HT-29 (cell line): ENCODE results near the gene MAGEC1. TPM values are rescaled to one million over a fixed set of nuclear protein-coding genes. Genes with fewer than 3 reads are reported as not detected.
"Not testable (repeated sequence)": the region's sequence is repeated elsewhere in the genome, so short reads cannot be mapped to it uniquely, and the experiment has no call there.

Experiments used
- DNase-seq: peaks from one replicate; pipeline ENCODE4 v3.0.0-alpha.2; 2015; ENCODE audit warnings: low spot score
- total RNA-seq: library from RNA; depleted of rRNA; stranded (reverse); fragments of >200 nt; shearing (Covaris generic); gene quantifications from 2 replicates; pipeline ENCODE4 v1.2.3, GENCODE V29; 2014; rRNA removed

MAGEC1 gene, protein sequence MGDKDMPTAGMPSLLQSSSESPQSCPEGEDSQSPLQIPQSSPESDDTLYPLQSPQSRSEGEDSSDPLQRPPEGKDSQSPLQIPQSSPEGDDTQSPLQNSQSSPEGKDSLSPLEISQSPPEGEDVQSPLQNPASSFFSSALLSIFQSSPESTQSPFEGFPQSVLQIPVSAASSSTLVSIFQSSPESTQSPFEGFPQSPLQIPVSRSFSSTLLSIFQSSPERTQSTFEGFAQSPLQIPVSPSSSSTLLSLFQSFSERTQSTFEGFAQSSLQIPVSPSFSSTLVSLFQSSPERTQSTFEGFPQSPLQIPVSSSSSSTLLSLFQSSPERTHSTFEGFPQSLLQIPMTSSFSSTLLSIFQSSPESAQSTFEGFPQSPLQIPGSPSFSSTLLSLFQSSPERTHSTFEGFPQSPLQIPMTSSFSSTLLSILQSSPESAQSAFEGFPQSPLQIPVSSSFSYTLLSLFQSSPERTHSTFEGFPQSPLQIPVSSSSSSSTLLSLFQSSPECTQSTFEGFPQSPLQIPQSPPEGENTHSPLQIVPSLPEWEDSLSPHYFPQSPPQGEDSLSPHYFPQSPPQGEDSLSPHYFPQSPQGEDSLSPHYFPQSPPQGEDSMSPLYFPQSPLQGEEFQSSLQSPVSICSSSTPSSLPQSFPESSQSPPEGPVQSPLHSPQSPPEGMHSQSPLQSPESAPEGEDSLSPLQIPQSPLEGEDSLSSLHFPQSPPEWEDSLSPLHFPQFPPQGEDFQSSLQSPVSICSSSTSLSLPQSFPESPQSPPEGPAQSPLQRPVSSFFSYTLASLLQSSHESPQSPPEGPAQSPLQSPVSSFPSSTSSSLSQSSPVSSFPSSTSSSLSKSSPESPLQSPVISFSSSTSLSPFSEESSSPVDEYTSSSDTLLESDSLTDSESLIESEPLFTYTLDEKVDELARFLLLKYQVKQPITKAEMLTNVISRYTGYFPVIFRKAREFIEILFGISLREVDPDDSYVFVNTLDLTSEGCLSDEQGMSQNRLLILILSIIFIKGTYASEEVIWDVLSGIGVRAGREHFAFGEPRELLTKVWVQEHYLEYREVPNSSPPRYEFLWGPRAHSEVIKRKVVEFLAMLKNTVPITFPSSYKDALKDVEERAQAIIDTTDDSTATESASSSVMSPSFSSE
- total RNA-seq: not detected in 2 replicates

DNA sequence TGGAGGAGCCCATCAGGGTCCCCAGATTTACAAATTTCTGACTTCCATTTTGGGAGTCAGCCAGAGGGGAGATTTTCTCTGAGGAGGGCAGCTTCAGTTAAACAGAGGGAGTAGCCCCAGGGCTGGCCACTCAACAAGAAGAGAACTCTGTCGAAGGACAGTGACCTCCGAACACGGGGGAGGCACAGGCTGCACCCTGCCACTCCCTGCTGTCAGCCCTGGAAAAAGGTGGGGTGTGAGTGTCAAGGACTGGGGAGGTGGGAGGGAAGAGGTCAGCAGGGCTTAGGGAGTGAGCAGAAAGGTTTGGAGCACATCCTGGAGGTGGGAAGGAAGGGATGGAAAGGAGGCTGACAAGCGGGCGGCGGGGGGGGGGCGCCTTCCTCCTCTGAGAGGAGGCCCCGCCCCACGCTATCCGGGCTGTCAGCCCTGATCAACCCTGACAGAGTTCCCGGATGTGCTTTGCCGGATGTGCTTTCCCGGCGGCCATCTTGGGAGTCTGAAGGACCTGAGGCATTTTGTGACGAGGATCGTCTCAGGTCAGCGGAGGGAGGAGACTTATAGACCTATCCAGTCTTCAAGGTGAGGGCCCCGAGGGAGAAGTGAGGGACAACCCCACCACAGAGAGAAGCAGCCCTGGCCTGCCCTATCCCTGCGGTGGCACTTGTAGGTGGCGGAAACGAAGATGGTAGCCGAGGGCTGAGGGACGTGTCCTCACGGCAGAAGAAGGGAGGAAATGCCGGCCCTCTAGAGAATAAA is at the start of gene MAGEC1:
Gene MAGEC1 (plus strand): TSS at position 495 of the 756 bp plus-strand sequence. CDS start 1,179 bp downstream, outside the sequence.
- DNase-seq: no peak

DNA sequence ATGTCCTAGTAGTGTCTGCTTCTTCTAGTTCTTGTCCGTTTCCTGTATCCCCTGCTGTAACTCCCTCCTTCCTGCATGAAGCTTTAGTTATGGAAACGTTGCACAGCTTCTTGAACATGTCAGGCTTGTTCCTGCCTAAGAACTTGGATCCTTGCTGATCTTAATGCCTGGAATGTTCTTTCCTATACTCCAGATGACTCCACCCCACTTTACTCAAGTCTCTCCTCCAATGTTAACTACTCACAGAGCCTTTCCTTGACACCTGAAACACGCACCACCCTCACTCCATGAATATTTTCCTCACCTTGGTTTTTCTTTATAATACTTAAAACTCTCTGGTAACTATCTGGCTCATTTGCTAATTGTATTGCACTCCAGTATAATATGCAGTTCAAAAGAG is 46.2 kb upstream of the MAGEC1 start:
- DNase-seq: no peak

DNA sequence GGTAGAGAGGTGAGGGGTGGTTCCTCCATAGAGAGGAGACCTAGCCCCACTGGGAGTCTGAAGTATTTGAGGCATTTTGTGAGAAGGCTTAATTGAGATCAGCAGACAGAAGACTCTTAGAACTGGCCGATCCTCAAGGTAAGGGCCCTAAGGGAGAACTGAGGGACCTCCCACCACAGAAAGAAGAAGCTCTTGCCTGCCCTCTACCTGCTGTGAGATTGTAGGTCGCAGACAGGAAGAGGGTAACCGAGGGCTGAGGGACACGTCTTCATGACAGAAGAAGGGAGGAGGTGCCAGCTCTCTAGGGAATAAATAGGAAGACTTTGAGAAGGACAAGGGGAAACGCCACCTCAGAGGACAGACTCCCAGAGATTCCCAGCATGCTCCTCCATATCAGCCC is 24.1 kb upstream of the MAGEC1 start:
- DNase-seq: peak; percentile 8

DNA sequence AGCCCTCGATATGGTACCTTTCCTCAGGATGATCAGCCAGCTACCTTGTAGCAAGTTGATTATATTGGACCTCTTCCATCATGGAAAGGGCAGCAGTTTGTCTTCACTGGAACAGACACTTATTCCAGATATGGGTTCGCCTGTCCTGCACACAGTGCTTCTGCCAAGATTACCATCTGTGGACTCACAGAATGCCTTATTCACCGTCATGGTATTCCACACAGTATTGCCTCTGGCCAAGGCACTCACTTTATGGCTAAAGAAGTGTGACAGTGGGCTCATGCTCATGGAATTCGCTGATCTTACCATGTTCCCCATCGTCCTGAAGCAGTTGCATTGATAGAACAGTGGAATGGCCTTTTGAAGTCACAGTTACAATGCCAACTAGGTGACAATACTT is 14.9 kb upstream of the MAGEC1 start:
- not testable (repeated sequence) for DNase-seq

DNA sequence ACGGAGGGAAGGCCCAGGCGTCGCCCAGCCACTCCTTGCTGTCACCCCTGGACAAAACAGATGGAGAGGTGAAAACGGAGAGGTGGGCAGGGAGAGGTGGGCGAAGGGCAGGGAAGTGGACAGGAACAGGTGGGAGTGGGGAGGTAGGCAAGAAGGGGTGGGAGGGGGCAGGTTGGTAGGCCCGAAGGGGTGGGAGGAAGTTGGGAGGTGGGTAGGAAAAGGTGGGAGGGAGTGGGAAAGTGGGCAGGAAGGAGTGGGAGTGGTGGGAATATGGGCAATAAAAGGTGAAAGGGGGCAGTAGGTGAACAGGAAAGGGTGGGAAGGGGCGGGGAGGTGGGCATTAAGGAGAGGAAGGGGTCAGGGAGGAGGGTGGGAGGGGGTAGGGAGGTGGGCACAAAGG is 9.0 kb upstream of the MAGEC1 start:
- DNase-seq: no peak

DNA sequence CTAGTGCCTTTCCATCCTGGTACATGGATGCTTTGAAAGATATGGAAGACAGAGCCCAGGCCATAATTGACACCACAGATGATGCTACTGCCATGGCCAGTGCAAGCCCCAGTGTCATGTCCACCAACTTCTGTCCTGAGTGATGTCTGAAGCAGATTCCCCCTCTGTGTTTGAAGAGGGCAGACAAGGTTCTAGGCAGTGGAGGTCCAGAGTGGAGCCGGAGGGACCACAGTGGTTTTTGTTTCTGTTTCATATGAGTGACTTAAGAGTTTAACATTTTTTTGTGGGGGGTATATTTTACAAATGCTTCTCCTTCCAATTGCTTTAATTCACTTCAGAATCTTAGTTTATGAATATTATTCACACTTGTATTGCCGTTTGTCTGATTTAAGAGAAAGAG is 6.0 kb upstream of the MAGEC1 start:
- no peak for DNase-seq

DNA sequence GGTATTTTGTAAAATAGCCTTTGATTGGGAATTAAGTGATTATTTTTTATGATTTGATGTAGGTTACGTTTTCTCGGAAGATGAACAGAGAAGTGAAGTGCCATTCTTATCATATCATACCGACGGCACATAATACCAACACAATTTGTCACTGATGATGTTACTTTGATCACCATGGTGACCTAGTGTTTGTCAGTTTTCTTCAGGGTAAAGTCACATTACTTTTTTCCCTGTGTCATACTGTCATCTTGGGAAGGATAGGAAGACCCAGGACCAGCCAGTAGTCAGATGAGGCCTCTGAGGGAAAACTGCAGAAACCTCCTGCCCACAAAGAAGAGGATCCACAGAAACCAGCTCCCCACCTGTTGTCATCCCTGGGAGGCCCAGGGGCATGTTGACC is 1.3 kb upstream of the MAGEC1 start:
- DNase-seq: no peak

DNA sequence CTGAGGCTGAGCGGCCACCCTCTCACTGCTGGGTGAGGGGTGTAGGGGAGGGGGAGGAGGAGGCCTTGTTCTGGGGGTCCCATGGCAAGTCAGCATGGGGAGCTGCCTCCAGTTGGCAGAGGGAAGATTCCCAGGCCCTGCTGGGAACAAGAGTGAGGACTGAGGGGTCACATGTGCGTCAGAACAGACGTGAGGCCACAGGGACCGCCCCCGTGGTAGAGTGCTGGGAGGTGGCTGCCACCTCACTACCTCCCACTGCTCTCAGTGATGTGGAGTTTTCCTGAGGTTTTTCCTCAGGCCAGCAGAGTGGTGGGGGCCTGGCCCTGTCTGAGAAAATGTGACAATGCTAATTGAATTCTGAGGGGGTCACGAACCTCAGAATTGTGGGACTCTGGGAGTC is 568 bp downstream of the MAGEC1 start:
- no peak for DNase-seq

DNA sequence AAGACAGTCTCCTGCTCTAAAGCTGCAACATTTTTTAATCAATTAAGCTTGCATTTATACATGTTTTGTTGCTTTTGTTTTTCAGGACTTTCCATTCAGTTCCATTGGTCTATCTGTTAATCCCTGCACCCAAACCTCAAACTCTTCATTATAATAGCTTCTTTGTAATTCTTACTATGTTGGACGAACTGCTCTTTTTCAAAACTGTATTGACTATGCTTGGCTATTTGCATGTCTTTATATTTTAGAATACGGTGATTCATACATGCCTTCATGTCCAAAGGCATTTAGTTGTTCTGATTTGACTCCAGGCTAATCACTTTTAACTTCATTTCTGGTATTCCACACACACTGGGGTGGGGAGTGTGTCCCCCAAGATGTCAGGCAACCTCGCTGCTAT is 14.1 kb downstream of the MAGEC1 start:
- DNase-seq: no peak

DNA sequence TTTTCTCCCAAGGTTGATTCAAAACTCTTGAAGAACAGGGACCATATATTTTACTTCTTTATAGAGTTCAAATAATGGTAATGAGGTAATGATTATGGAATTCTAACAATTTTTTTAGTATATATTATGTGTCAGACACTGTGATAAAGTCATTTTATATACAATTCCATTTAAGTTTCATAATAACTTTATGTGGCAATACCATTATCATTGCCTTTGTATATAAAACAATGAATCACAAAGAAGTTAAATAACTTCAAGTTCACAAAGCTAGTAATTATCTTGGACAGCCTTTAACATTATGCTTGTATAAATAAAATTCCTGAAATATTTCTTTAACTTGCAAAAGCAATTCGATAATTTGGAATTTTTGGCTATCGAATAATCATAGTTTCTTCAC is 20.6 kb downstream of the MAGEC1 start:
- DNase-seq: no peak

DNA sequence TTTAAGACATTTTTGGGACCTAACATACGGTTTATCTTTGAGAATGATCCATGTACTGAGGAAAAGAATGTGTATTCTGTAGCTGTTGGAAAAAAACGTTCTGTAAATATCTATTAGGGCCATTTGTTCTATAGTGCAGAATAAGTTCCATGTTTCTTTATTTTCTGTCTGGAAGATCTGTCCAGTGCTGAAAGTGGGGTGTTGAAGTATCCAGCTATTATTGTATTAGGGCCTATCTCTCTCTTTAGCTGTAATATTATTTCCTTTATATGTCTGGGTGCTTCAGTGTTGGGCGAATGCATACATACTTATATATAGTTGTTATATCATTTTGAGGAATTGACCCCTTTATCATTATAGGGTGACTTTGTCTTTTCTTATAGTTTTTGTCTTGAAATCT is 24.7 kb downstream of the MAGEC1 start:
- no peak for DNase-seq

DNA sequence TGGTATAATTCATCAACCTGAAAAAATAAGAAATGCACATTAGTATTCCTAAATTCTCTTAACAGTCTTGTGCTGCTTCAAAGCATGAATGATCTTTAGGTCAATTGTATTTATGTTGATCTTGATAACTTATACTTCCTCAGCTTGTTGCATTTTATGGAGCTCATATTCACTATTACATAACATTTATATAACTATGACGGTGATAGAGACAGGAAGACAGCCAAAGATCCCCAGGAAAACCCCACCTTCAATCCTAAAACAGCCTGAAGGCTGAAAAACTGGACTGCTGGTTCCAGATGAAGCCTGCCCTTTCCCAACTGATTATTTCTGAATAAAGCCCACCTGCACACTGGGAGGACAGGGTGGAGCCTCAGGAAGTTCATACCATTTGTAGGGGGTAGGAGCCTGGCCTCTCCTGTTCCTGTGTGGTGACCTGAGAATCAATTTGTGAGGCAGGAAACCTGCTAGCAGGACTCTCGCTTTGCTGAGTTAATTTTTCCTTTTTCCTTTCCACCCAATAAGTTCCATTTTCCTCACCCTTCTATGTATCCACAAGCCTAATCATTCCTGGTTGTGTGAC is 30.5 kb downstream of the MAGEC1 start:
- no peak for DNase-seq

DNA sequence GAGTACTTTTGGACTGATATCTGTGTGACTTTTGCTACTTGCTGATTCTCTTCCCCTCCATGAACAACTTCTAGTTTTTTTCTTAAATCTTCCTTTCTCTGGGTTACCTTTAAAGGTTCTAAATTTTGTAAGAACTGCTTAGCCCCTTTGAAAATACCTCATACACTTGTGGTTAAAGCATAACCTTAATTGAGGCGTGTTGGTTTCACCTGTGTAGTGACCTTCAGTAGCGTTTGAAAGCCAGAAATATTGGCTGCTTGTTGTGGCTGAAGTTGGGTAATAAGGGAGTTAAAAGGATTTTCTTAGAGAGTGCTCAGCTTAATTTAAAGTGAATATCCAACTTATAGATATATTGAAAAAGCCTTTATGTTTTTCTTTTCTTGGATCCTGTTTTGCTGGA is 32.0 kb downstream of the MAGEC1 start:
- DNase-seq: no peak

DNA sequence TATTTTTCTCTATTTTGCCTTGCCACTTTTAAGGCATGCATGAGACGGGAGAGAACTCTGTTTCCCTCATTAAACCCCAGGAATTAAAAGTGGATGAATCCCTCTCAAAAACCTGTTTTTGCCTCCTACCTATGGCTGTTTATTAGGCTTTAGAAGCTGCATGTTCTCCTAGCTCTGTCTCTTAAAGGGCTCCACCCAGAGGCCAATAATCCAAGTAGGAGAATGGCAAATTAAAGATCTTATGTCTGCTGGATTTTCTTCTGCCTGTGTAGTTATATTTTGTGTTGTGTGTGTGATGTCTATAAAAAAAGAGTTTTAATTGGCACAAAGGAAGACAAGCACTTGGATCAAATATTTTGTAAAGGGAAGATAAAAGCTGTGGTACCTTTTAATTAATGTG is 32.4 kb downstream of the MAGEC1 start:
- DNase-seq: peak; percentile 10

DNA sequence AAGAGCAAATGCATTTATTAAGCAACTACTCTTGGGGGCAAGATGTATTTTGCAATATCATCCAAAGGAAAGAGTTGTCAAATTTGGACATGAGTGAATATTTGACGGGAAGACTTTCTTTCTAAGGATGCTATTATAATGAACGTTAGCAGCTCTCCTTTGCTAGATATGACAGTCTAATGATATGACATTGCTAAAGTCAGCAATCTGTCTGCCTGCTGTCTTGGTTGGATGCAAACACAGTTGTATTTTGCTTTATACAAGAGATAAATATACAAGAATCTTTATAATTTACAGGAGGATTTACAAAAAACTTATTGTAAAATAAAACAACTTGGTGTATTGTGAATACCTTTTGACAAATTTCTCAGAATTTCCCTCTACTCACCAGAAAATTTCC is 37.5 kb downstream of the MAGEC1 start:
- no peak for DNase-seq

DNA sequence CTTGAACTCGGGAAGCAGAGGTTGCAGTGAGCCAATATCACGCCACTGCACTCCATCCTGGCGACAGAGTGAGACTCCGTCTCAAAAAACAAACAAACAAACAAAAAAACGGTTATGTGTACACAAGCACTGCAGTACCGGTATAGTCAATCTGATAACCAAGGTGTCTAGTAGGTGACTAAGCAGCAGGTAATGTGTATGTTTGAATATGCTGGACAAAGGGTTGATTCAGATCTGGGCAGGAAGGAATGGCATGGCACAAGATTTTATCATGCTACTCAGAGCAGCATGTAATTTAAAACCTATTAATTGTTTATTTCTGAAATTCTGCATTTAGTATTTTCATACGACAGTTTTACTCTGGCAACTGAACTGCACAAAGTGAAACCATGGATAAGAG is 41.7 kb downstream of the MAGEC1 start:
- DNase-seq: no peak

DNA sequence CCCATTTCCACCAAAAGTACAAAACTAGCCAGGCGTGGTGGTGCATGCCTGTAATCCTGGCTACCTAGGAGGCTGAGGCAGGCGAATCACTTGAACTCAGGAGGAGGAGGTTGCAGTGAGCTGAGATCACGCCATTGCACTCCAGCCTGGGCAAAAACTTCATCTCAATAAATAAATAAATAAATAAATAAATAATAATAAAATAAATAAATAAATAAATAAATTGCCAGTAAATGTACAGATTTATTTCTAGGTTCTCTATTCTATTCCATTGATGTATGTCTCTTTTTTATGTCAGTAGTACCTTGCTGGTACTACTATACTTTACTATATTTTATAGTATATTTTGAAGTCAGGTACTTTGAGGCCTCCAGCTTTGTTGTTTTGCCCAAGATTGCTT is 43.7 kb downstream of the MAGEC1 start:
- DNase-seq: no peak

DNA sequence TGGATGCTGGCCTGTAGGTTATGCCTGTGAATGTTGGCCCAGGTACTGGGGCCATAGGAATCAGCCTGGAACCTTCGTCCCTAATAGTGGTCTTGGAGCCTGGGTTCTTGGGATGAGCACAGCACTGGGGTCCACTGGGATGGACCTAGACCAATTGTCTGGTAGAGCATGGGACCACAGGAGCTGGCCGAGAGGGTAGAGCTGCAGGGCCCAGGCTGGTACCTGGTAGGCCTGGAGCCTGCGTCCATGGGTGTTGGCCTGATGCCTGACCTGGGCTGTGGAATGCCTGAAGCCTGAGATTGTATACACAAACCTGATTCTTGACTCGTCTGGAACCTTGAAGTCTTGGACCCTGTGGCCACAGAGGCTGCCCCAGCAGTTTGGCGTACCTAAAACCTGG is 48.9 kb downstream of the MAGEC1 start:
- no peak for DNase-seq

DNA sequence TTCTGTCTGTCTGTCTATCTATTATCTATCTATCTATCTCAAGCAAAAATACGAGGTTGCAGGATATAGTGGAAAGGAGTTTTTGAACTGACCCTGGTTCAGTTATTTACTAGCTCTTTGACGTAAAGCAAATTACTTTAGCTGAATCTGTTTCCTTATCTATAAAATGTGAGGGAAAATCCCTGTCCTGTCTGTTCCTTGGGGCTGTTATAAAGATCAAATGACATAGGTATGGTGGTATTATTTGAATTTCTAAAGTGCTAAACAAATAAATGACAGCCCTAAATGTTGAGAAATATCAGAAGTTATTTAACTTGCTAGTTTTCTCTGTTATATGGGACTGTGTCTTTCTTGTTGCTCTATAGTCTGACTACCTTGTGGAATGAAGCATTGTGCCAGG is 55.0 kb downstream of the MAGEC1 start:
- DNase-seq: no peak
